ENCODE results near the gene WNT2. TPM values are rescaled to one million over a fixed set of nuclear protein-coding genes. Genes with fewer than 3 reads are reported as not detected.
"Not testable (repeated sequence)": the region's sequence is repeated elsewhere in the genome, so short reads cannot be mapped to it uniquely, and the experiment has no call there.

The WNT2 gene
- total RNA-seq, 1 donor from 2014 or later = 0.57 TPM

- intact Hi-C loops (cut with micrococcal nuclease) = no loop called here
- ATAC-seq (no peak), DNase-seq (no peak)
Measured at GRCh38 chr7:117312593-117313580, 10.0 kb downstream of the WNT2 start.

DNA sequence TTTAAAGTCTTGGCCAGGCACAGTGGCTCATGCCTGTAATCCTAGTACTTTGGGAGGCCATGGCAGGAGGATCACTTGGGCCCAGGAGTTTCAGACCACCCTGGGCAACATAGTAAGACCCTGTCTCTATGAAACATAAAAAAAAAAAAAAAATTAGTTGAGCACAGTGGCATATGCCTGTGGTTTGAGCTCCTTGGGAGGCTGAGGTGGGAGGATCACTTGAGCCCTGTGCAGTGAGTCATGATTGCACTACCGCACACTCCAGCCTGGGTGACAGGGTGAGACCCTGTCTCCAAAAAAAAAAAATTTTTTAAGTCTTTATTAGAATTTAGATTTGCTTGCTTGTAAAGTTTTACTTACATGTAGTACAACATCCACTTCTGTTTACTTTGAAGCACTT, 14.0 kb downstream of the WNT2 start:
- DNase-seq = no peak
- intact Hi-C loops (cut with micrococcal nuclease) = no loop called here
- no peak for ATAC-seq

- DNase-seq (no peak), ATAC-seq (no peak)
- intact Hi-C loops (cut with micrococcal nuclease) = no loop called here
Measured at GRCh38 chr7:117302396-117302795, 20.5 kb downstream of the WNT2 start.

GRCh38 chr7:117300506-117300905, 22.4 kb downstream of the WNT2 start:
- intact Hi-C loops (cut with micrococcal nuclease); ATAC-seq; DNase-seq: not testable (repeated sequence)

DNA sequence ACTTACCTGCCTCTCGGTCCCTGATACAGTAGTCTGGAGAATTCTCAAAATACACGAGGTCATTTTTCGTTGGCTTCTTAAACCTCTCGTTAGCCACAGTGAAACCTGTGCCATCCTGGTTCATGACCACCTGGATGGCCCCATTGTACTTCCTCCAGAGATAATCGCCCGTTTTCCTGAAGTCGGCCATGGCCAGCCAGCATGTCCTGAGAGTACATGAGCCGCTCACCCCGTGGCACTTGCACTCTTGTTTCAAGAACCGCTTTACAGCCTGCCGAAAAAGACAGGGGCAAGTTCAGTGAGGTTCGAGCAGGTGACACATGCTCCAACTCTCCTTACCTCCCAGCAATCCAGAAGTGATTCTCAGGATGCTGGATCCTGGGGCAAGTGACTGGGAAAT, 25.3 kb downstream of the WNT2 start:
- DNase-seq = no peak
- intact Hi-C loops (cut with micrococcal nuclease) = no loop called here
- no peak for ATAC-seq

DNA sequence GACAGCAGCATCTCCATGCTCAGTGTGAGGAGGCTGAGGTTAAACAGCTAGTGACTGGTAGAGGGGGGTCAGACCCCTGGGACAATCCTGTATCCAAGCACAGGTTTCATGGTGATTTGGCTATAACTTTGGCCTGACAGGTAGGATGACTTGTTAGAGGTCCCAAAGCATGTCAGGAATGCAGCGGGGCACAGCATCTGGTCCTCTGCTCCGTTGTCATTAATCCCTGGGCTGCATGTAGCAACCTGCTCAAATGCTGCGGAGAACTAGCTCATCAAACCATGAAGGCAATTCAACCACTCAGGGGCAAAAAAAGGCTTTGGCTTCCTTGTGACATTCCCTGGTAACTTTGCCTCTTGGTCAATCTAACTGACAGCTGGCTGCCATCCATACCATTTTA, 26.8 kb downstream of the WNT2 start:
- intact Hi-C loops (cut with micrococcal nuclease) = no loop called here
- no peak for ATAC-seq

GRCh38 chr7:117285826-117286225, 37.0 kb downstream of the WNT2 start:
- ATAC-seq (no peak), DNase-seq (no peak)
- intact Hi-C loops (cut with micrococcal nuclease) = no loop called here

More for the DNA sequence above, 26.8 kb downstream of the WNT2 start:
- no peak for DNase-seq

- no peak for ATAC-seq
- intact Hi-C loops (cut with micrococcal nuclease) = no loop called here
- no peak for DNase-seq
Measured at GRCh38 chr7:117284692-117285091, 38.2 kb downstream of the WNT2 start.

DNA sequence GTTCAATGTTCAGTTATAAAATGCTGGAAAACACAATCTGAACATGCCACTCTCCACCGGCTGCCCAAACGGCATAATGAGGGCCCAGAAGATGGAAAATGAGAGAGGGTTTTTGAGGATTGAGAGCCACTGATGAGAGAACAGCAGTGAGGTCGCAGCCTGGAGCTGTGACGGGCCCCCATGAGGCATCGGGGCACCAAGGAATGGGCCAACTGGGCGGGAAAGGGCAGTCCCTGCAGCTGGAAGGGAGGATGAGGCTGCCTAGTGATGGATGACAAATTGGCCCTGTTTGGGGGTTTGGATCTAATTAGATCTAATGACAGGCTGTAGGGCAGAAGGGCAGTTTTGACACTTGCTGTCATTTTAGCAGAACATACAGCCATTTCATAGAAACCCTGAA, 39.1 kb downstream of the WNT2 start:
- DNase-seq = no peak
- intact Hi-C loops (cut with micrococcal nuclease) = no loop called here
- no peak for ATAC-seq

DNA sequence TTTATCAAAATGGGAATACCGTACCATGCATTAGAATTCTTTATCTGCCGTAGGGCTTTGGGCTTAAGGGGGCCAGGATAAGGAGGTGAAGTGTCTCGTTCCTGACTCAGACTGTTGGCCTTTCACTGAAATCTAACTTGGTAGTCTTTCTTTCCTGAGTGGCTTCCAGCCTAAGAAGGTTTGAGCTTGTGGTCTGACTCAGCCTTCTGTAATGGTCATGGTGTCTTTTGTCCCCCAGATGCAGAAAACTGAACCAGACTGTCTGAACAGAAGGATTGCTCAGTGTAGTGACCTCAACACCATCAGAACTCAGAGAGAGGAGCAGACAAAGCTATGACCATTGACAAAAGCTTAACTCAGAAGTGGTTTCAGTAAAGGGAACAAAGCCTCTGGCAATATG, 39.5 kb downstream of the WNT2 start:
- intact Hi-C loops (cut with micrococcal nuclease) = no loop called here
- DNase-seq (no peak), ATAC-seq (no peak)

GRCh38 chr7:117282239-117282812, 40.5 kb downstream of the WNT2 start:
- DNase-seq (no peak), ATAC-seq (no peak)
- intact Hi-C loops (cut with micrococcal nuclease) = no loop called here

DNA sequence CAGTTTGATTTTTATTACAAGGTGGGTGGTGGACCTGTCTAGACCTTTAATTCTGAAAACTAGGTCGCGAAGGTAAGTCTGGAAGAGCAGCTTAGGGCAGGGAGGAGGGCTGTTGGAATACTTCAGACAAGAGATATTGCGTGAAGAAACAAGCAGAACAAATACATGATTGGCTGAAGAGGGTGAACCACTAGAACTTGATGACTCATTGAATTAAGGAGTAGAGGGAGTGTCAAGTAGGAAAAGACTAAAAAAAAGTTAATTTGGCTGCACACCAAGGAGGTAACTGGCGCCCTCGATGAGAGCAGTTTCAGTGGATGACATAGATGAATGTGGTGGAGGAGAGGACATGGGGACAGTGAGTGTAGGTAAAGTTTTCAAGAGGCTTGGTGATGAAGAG, 41.3 kb downstream of the WNT2 start:
- DNase-seq = no peak
- ATAC-seq = no peak
- intact Hi-C loops (cut with micrococcal nuclease) = no loop called here

GRCh38 chr7:117279931-117280557, 42.8 kb downstream of the WNT2 start:
- ATAC-seq (no peak), DNase-seq (peak; percentile 30)
- intact Hi-C loops (cut with micrococcal nuclease) = no loop called here

GRCh38 chr7:117279203-117279602, 43.7 kb downstream of the WNT2 start:
- intact Hi-C loops (cut with micrococcal nuclease) = no loop called here
- no peak for ATAC-seq
- no peak for DNase-seq

- ATAC-seq (no peak), DNase-seq (no peak)
- intact Hi-C loops (cut with micrococcal nuclease) = no loop called here
Measured at GRCh38 chr7:117278040-117278439, 44.8 kb downstream of the WNT2 start.

DNA sequence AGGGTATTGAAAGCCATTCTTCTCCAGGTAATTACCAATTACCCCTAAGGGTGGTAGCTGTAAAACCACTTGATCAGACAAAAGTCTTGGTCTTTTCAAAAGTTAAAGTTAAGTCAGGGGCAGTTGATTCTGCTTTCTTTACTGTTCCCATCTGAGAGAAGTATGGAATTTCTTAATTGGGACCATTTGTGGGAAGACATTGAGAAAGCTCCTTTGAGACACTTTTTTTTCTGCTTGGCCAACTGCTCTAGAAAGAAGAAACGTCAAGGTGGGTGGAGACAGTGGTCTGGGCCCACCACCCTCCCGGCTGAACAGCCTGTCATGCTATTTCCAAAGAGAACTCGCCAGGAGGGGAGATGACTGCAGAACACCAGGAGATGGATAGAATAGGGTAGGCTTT, 45.3 kb downstream of the WNT2 start:
- DNase-seq (no peak), ATAC-seq (no peak)
- intact Hi-C loops (cut with micrococcal nuclease) = no loop called here

GRCh38 chr7:117274951-117275350, 47.9 kb downstream of the WNT2 start:
- no peak for ATAC-seq
- DNase-seq = no peak
- intact Hi-C loops (cut with micrococcal nuclease) = no loop called here

- intact Hi-C loops (cut with micrococcal nuclease) = no loop called here
- DNase-seq = no peak
- ATAC-seq = no peak
Measured at GRCh38 chr7:117273814-117274225, 49.0 kb downstream of the WNT2 start.

DNA sequence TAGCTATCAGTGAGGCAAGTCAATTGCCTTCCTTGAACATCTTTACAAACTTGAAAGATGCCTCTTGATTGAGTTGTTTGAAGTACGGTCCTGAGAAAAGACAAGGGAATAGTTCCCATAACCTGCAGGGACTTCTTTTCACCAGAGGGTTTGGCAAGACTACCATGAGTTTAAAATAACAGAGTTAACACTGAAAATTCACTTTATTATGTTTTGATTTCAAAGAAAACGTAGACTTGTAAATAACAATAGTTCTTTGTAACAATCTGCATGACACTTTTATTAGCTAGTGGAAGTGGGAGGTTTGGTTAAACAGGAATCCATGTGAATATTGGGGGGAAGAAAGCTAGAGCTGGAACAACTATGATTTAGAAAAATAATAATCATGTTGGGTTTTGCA, 49.5 kb downstream of the WNT2 start:
- DNase-seq (no peak), ATAC-seq (no peak)
- intact Hi-C loops (cut with micrococcal nuclease) = no loop called here

DNA sequence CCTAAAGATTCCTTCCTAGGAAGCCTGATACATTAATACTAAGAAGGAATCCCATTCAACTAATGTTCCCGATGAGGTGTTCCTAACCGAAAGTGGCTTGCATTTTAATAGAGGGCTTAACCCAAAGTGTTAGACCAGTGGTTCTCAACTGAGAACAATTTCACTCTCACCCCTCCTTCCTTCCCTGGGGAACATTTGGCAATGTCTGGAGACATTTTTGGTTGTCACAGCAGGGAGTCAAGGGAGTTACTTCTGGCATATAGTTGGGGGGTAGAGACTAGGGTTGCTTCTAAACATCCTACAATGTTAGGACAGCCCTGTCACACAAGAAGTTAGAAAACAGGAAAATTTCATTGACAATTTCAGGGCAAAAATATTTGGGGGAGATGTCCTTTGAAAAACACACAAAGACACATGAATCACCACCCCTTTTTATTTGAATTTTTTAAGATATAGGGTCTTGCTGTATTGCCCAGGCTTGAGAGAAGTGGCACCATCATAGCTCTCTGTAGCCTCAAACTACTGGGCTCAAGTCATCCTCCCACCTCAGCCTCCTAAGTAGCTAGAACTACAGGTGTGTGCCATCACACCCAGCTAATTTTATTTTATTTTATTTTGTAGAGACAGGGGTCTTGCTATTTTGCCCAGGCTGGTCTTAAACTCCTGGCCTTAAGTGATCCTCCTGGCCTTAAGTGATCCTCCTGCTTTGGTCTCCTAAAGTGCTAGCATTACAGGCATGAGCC, 50.7 kb downstream of the WNT2 start:
- intact Hi-C loops (cut with micrococcal nuclease) = no loop called here
- ATAC-seq (no peak), DNase-seq (no peak)

Data from left ventricle myocardium superior (tissue), 1 donor.